Spleen (tissue), 11 donors: Measurements from ENCODE around the gene KCNK6. TPM values are rescaled to one million over a fixed set of nuclear protein-coding genes. Genes with fewer than 3 reads are reported as not detected.

Experiments used
- DNase-seq: peaks from one replicate; pipeline ENCODE4 v3.0.0-alpha.2; 2020
- H3K27ac ChIP-seq, 8 donors: fragments of 200-600 bp; sonication (generic) in 7 of 8; 1 replicate in 4 of 8; 2 replicates in 4 of 8; pipeline versions ENCODE4 v1.5.0 to v1.8.0; 2016 to 2021; ENCODE audit warnings: inconsistent platforms in 4 of 8, mild to moderate bottlenecking in 4 of 8, moderate library complexity in 1 of 8
- H3K27me3 ChIP-seq, 7 donors: fragments of 200-600 bp; sonication (generic) in 6 of 7; replicated peaks in 1 of 7; 1 replicate in 4 of 7; 2 replicates in 3 of 7; pipeline versions ENCODE4 v1.5.0 to v1.8.0; 2016 to 2021; ENCODE audit warnings: inconsistent platforms in 3 of 7, mild to moderate bottlenecking in 1 of 7
- H3K36me3 ChIP-seq, 6 donors: fragments of 200-600 bp; sonication (generic) in 5 of 6; 1 replicate in 4 of 6; 2 replicates in 2 of 6; pipeline versions ENCODE4 v1.5.0 to v1.8.0; 2016 to 2021; ENCODE audit warnings: inconsistent platforms in 2 of 6
- H3K4me1 ChIP-seq, 6 donors: fragments of 200-600 bp; sonication (generic) in 5 of 6; 1 replicate in 3 of 6; 2 replicates in 3 of 6; pipeline versions ENCODE4 v1.5.0 to v1.8.0; 2016 to 2021; ENCODE audit warnings: inconsistent platforms in 3 of 6
- H3K4me3 ChIP-seq, 8 donors: fragments of 200-600 bp; sonication (generic) in 7 of 8; 1 replicate in 4 of 8; 2 replicates in 4 of 8; pipeline versions ENCODE4 v1.5.0 to v1.8.0; 2016 to 2021; ENCODE audit warnings: inconsistent platforms in 4 of 8, mild to moderate bottlenecking in 4 of 8, moderate library complexity in 2 of 8
- H3K9me3 ChIP-seq, 8 donors: fragments of 200-600 bp; sonication (generic) in 7 of 8; 1 replicate in 4 of 8; 2 replicates in 4 of 8; pipeline versions ENCODE4 v1.5.0 to v1.8.0; 2016 to 2021; ENCODE audit warnings: inconsistent platforms in 4 of 8
- CTCF ChIP-seq, 11 experiments: fragments of 200-600 bp in 7 of 11; fragments of 450-650 bp in 4 of 11; sonication (generic) in 4 of 11; IDR thresholded peaks in 8 of 11; conservative IDR thresholded peaks in 3 of 11; 1 replicate in 7 of 11; 2 replicates in 4 of 11; pipeline versions ENCODE4 v1.4.0 to v1.8.0; 2016 to 2021; ENCODE audit warnings: antibody characterized with exemption in 11 of 11, inconsistent platforms in 4 of 11, mild to moderate bottlenecking in 1 of 11
- POLR2A ChIP-seq, 3 donors: fragments of 450-650 bp; IDR thresholded peaks; one replicate each; pipeline ENCODE4 v1.5.1; 2017; ENCODE audit warnings: antibody characterized with exemption in 3 of 3, mild to moderate bottlenecking in 1 of 3
- POLR2AphosphoS5 ChIP-seq, 3 donors: sonication (generic); formaldehyde crosslinking; IDR thresholded peaks; one replicate each; pipeline ENCODE4 v1.5.1; 2017; ENCODE audit warnings: antibody characterized with exemption in 3 of 3
- WGBS, 5 donors: extraction: QIAGEN DNeasy Blood & Tissue Kit in 3 of 5; methylation state at CpG; one replicate each; pipeline versions ENCODE4 v1.1.5 to v1.1.7; 2013 to 2018; 5-methylcytosine and 5-hydroxymethylcytosine counted together
- intact Hi-C: fragments of 100-400 bp; cut with DNase I; formaldehyde crosslinking; loops from one replicate; pipeline ENCODE4 v1.15.0; 2023; ENCODE audit warnings: low total_unique reads
- polyA plus RNA-seq, 3 donors: library from polyadenylated mRNA; stranded (reverse); fragments of 200-250 nt; gene quantifications; one replicate each; pipeline ENCODE4 v1.2.1, GENCODE V29; 2013
- total RNA-seq, 7 donors: library from RNA; depleted of rRNA in 3 of 7; stranded (reverse); fragments of >200 nt in 3 of 7; fragmentation: NEBNext Ultra II Directional in 4 of 7; extraction: Animal tissue kit (Norgen Biotek cat#: 25700) in 4 of 7; gene quantifications; one replicate each; pipeline versions ENCODE4 v1.1.0 to v1.2.1, GENCODE V29; 2016 to 2021
- donor health status: healthy with polysubstance abuse.
- donor health status: DM: no; HTN: no; CAD: no; lungs with moderate emphysema.
- donor health status: DM: no; HTN: no; CAD: no.
- donor health status: Bipolar disorder and iron deficiency.
- donor health status: healthy.
- donor health status: DM: no; HTN: no; CAD: no.
- donor health status: DM: yes; HTN: yes; CAD: no.

Gene KCNK6
- total and polyA plus RNA-seq, 10 donors, result 3.8 to 25.9 (median 13.6) TPM

- no peak overlapping the region for H3K4me3 ChIP-seq
- WGBS, 5 donors, result 90 to 98% (median 96%) methylated on average over 9 of the region's 9 CpGs
- no peak for DNase-seq
- TF ChIP-seq POLR2A (IDR thresholded peaks at IDR 0.05), result no peak
- TF ChIP-seq CTCF (IDR thresholded peaks at IDR 0.05 in 8 of 11, conservative IDR thresholded peaks at IDR 0.05 in 3 of 11), result no peak
- no peak for TF ChIP-seq POLR2AphosphoS5 (IDR thresholded peaks at IDR 0.05)
- intact Hi-C loops, result no loop called here
- H3K4me1 ChIP-seq, result peaks cover 0 to 9% (median 5%) of the 10 kb centered on the region in 6 donors
- H3K9me3 ChIP-seq, result no peaks in the 10 kb centered on the region
- no peaks in the 10 kb centered on the region for H3K27me3 ChIP-seq
- peaks cover 0 to 61% (median 34%) of the 10 kb centered on the region in 6 donors for H3K36me3 ChIP-seq
- no peak overlapping the region for H3K27ac ChIP-seq
These were observed 26.4 kb upstream of the KCNK6 start for GRCh38 chr19:38293281-38293680.

- 82 to 98% (median 88%) methylated on average over 5 to 8 of the region's 8 CpGs for WGBS, 5 donors
- no peaks in the 10 kb centered on the region for H3K9me3 ChIP-seq
- intact Hi-C loops, result no loop called here
- no peak overlapping the region for H3K27ac ChIP-seq
- peaks cover 0 to under 1% (median under 1%) of the 10 kb centered on the region in 6 donors for H3K4me1 ChIP-seq
- no peaks in the 10 kb centered on the region for H3K27me3 ChIP-seq
- TF ChIP-seq POLR2AphosphoS5 (IDR thresholded peaks at IDR 0.05) (no peak), POLR2A (IDR thresholded peaks at IDR 0.05) (no peak), CTCF (IDR thresholded peaks at IDR 0.05 in 8 of 11, conservative IDR thresholded peaks at IDR 0.05 in 3 of 11) (no peak)
- H3K4me3 ChIP-seq, result no peak overlapping the region
- no peak for DNase-seq
- peaks cover 0 to 53% (median 30%) of the 10 kb centered on the region in 6 donors for H3K36me3 ChIP-seq
These were observed 25.6 kb upstream of the KCNK6 start for GRCh38 chr19:38294090-38294489.

GRCh38 chr19:38298821-38299680, 20.6 kb upstream of the KCNK6 start:
- peak overlapping the region in 5 of 8 donors; percentile 13 to 59 (median 35) for H3K27ac ChIP-seq

More at GRCh38 chr19:38298821-38299680, 20.6 kb upstream of the KCNK6 start:
- Histone ChIP-seq H3K4me3 (no peak overlapping the region), H3K4me1 (peaks cover 0 to 10% (median 4%) of the 10 kb centered on the region in 6 donors), H3K9me3 (no peaks in the 10 kb centered on the region), H3K36me3 (peaks cover 0 to 16% (median 0%) of the 10 kb centered on the region in 6 donors), H3K27me3 (no peaks in the 10 kb centered on the region)
- intact Hi-C loops, result no loop called here
- TF ChIP-seq POLR2A (IDR thresholded peaks at IDR 0.05) (no peak), CTCF (IDR thresholded peaks at IDR 0.05 in 8 of 11, conservative IDR thresholded peaks at IDR 0.05 in 3 of 11) (no peak), POLR2AphosphoS5 (IDR thresholded peaks at IDR 0.05) (peak in 2 of 3 donors; percentile 20 to 38)
- no peak for DNase-seq
- WGBS, 5 donors, result 68 to 77% (median 73%) methylated on average over 10 to 11 of the region's 11 CpGs
